T-cell (primary cell): Measurements from ENCODE around the gene LARP1. TPM values are rescaled to one million over a fixed set of nuclear protein-coding genes. Genes with fewer than 3 reads are reported as not detected.
"Not testable (repeated sequence)": the region's sequence is repeated elsewhere in the genome, so short reads cannot be mapped to it uniquely, and the experiment has no call there.

Source experiments
- ATAC-seq, 4 experiments: fragments of 200-7000 bp in 3 of 4; fragments of 150-1000 bp in 1 of 4; cut with Tn5 transposase; replicated peaks in 1 of 4; 1 replicate in 3 of 4; 2 replicates in 1 of 4; pipeline ENCODE4 v1.10.0; 2021; ENCODE audit warnings: moderate library complexity in 3 of 4, mild to moderate bottlenecking in 2 of 4, moderate number of reproducible peaks in 1 of 4
- CTCF ChIA-PET, 2 donors: fragments of 300-600 bp; sonication (Branson Sonifier 250); formaldehyde crosslinking; loops; one replicate each; lab custom pipeline; 2022; ENCODE audit warnings: antibody characterized with exemption in 2 of 2; lab: Charles Lee
- POLR2A ChIA-PET, 2 donors: fragments of 300-600 bp; sonication (Branson Sonifier 250); formaldehyde crosslinking; loops; one replicate each; lab custom pipeline; 2022; ENCODE audit warnings: antibody characterized with exemption in 2 of 2; lab: Charles Lee
- DNase-seq, 35 experiments: peaks; one replicate each; pipeline versions ENCODE4 v3.0.0 to v3.0.0-alpha.2; 2013 to 2023
- H3K27ac ChIP-seq: one replicate; pipeline ENCODE4 v1.5.1; 2013; ENCODE audit warnings: low read length
- H3K27me3 ChIP-seq, 2 experiments: replicated peaks in 1 of 2; 1 replicate in 1 of 2; 2 replicates in 1 of 2; pipeline versions ENCODE4 v1.6.1 to v1.7.0; 2013; ENCODE audit warnings: low read length in 1 of 2, mixed read lengths in 1 of 2; ENCODE audit not compliant: control insufficient read depth in 2 of 2, insufficient read depth in 2 of 2; ENCODE audit errors: extremely low read depth in 1 of 2
- H3K36me3 ChIP-seq, 2 donors: 1 replicate in 1 of 2; 2 replicates in 1 of 2; pipeline versions ENCODE4 v1.6.1 to v1.7.0; 2013; ENCODE audit warnings: low read length in 1 of 2; ENCODE audit not compliant: control insufficient read depth in 2 of 2, insufficient read depth in 1 of 2; ENCODE audit errors: extremely low read depth in 1 of 2
- H3K4me1 ChIP-seq, 2 experiments: 1 replicate in 1 of 2; 2 replicates in 1 of 2; pipeline versions ENCODE4 v1.6.1 to v1.7.0; 2013; ENCODE audit warnings: low read length in 2 of 2, mixed read lengths in 1 of 2; ENCODE audit not compliant: insufficient read depth in 2 of 2, control insufficient read depth in 1 of 2; ENCODE audit errors: extremely low read depth in 1 of 2
- H3K4me3 ChIP-seq, 2 donors: 1 replicate in 1 of 2; 2 replicates in 1 of 2; pipeline versions ENCODE4 v1.5.1 to v1.7.0; 2013; ENCODE audit warnings: mild to moderate bottlenecking in 2 of 2, low read length in 1 of 2, moderate library complexity in 1 of 2; ENCODE audit not compliant: control insufficient read depth in 1 of 2; ENCODE audit errors: extremely low read depth in 1 of 2
- H3K9me3 ChIP-seq: 2 replicates; pipeline ENCODE4 v1.7.0; 2013
- H3K27ac Mint-ChIP-seq, 2 donors: one replicate each; pipeline ENCODE4 v1.8.0; 2020 to 2021; ENCODE audit warnings: mild to moderate bottlenecking in 2 of 2, mixed read lengths in 2 of 2
- H3K27me3 Mint-ChIP-seq, 2 donors: one replicate each; pipeline ENCODE4 v1.8.0; 2021 to 2022; ENCODE audit warnings: mixed read lengths in 2 of 2
- H3K36me3 Mint-ChIP-seq: one replicate; pipeline ENCODE4 v1.8.0; 2021; ENCODE audit warnings: mixed read lengths
- H3K4me1 Mint-ChIP-seq, 3 donors: one replicate each; pipeline ENCODE4 v1.8.0; 2020 to 2022; ENCODE audit warnings: mixed read lengths in 3 of 3, mild to moderate bottlenecking in 1 of 3
- H3K4me3 Mint-ChIP-seq, 3 donors: one replicate each; pipeline ENCODE4 v1.8.0; 2020 to 2022; ENCODE audit warnings: mild to moderate bottlenecking in 3 of 3, mixed read lengths in 3 of 3, moderate library complexity in 3 of 3
- H3K9me3 Mint-ChIP-seq, 3 donors: one replicate each; pipeline ENCODE4 v1.8.0; 2020 to 2022; ENCODE audit warnings: mixed read lengths in 3 of 3
- WGBS: methylation state at CpG from one replicate; pipeline ENCODE4 v1.1.5; 2013; ENCODE audit warnings: missing lambda C conversion rate; ENCODE audit not compliant: insufficient coverage; 5-methylcytosine and 5-hydroxymethylcytosine counted together
- total RNA-seq, 35 experiments: library from RNA in 6 of 35; stranded (reverse) in 6 of 35; fragments of 120-200 nt in 1 of 35; gene quantifications; one replicate each; pipeline versions ENCODE4 v1.2.1 to v1.2.4 and lab custom pipeline; 2013 to 2026

LARP1 gene
- total RNA-seq, 5 donors from 2014 or later (not counting 1 experiment from before 2014, with no cell fraction given), result 137 to 201 (median 182) TPM

DNA sequence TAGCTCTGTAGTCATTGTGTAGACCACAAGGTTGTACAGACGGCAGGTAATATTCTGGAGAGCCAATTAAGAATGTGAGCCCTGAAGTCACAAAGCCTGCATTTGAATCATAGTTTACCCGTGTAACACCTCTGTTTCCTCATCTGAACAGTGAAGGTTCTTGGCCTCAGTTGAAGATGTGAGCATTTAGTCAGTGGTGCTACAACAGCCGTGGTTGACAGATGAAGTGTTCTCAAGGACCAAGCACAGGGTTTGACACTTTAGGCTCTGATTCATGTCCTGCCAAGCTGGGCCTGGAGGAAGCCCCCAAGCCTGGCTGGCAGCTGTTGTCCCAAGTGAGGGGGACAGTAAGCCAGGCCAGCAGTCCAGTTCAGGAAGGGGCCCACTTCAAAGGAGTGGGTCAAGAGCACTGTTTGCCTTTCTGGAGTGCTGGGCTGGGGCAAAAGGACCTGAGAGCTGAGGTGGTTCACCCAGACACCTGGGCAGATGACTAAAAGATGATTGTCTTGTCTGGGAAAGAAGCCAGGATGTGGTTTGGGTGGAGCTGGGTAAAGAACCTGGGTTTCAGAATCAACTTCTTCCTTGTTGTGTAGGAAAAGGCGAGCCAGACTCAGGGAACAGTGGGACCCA, 74.5 kb downstream of the LARP1 start:
- H3K4me3 Mint-ChIP-seq, result peak overlapping the region in 2 of 3 donors; percentile 31 to 68
- peaks cover 30 to 32% of the 10 kb centered on the region in 2 experiments for H3K4me1 ChIP-seq
- DNase-seq, result peak in 15 of 35 experiments; percentile 3 to 59 (median 11)
- no peaks in the 10 kb centered on the region for H3K9me3 ChIP-seq
- POLR2A ChIA-PET, result no interaction called here
- H3K4me1 Mint-ChIP-seq, result peaks cover 36 to 57% (median 49%) of the 10 kb centered on the region in 3 donors
- peak overlapping the region in 1 of 2 donors; percentile 48 for H3K4me3 ChIP-seq
- H3K36me3 Mint-ChIP-seq, result peaks cover 5% of the 10 kb centered on the region
- CTCF ChIA-PET, result interaction anchor here in 1 of 2 donors (0.6 kb wide), 1 partner anchor 101 kb away, joined by 3 read pairs; no protein-coding TSS in a partner anchor
- WGBS, result 33% methylated on average over 4 of the region's 4 CpGs
- no peaks in the 10 kb centered on the region for H3K36me3 ChIP-seq
- H3K27ac Mint-ChIP-seq, result peak overlapping the region; percentile 91 to 94
- no peaks in the 10 kb centered on the region for H3K27me3 Mint-ChIP-seq
- ATAC-seq, result peak; percentile 73 to 79 (median 79)
- peak overlapping the region; percentile 70 for H3K27ac ChIP-seq
- H3K9me3 Mint-ChIP-seq, result no peaks in the 10 kb centered on the region
- H3K27me3 ChIP-seq, result no peaks in the 10 kb centered on the region

DNA sequence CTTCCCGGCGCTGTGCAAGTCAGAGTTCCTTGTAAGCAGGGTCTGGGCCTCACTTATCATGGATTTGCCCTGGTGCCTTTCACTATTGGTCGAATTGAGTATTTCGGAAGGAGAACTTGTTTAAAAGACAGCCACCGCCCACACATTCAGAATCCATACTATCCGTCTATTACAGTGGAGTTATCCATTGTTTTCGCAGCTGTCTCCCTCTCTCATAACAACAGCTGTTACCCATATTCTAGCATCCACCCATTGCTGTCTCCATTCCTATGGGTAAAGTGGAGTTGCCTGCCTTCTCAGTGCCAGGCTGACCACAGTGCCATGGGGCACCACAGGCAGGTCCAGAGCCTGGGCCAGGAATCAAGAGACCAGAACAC, 75.0 kb downstream of the LARP1 start:
- H3K4me1 ChIP-seq, result peaks cover 30 to 32% of the 10 kb centered on the region in 2 experiments
- ChIA-PET CTCF (interaction anchor here in 1 of 2 donors (0.6 kb wide), 1 partner anchor 101 kb away, joined by 3 read pairs; no protein-coding TSS in a partner anchor), POLR2A (no interaction called here)
- H3K27me3 Mint-ChIP-seq, result no peaks in the 10 kb centered on the region
- peak overlapping the region in 2 of 3 donors; percentile 31 to 68 for H3K4me3 Mint-ChIP-seq
- peak overlapping the region; percentile 70 for H3K27ac ChIP-seq
- WGBS, result 38% methylated on average over 2 of the region's 7 CpGs
- no peaks in the 10 kb centered on the region for H3K9me3 Mint-ChIP-seq
- H3K9me3 ChIP-seq, result no peaks in the 10 kb centered on the region
- H3K36me3 ChIP-seq, result no peaks in the 10 kb centered on the region
- H3K36me3 Mint-ChIP-seq, result peaks cover 5% of the 10 kb centered on the region
- peak overlapping the region; percentile 91 to 94 for H3K27ac Mint-ChIP-seq
- no peaks in the 10 kb centered on the region for H3K27me3 ChIP-seq
- peak in 1 of 35 experiments; percentile 6 for DNase-seq
- peak overlapping the region in 1 of 2 donors; percentile 48 for H3K4me3 ChIP-seq
- H3K4me1 Mint-ChIP-seq, result peaks cover 37 to 59% (median 52%) of the 10 kb centered on the region in 3 donors
- ATAC-seq, result no peak

GRCh38 chr5:154830596-154830995, 75.4 kb downstream of the LARP1 start:
- Mint-ChIP-seq H3K4me1 (peaks cover 37 to 57% (median 51%) of the 10 kb centered on the region in 3 donors), H3K36me3 (peaks cover 4% of the 10 kb centered on the region), H3K9me3 (no peaks in the 10 kb centered on the region), H3K27ac (peak overlapping the region; percentile 91 to 94), H3K4me3 (peak overlapping the region in 1 of 3 donors; percentile 68), H3K27me3 (no peaks in the 10 kb centered on the region)
- Histone ChIP-seq H3K4me3 (no peak overlapping the region), H3K27ac (peak overlapping the region; percentile 1), H3K27me3 (no peaks in the 10 kb centered on the region), H3K9me3 (no peaks in the 10 kb centered on the region), H3K36me3 (no peaks in the 10 kb centered on the region), H3K4me1 (peaks cover 30 to 32% of the 10 kb centered on the region in 2 experiments)
- ATAC-seq, result no peak
- ChIA-PET POLR2A (no interaction called here), CTCF (no interaction called here)
- WGBS, result no CpG with 5 or more reads among the region's 4 CpGs
- no peak for DNase-seq

GRCh38 chr5:154831451-154831850, 76.3 kb downstream of the LARP1 start:
- CTCF ChIA-PET, result no interaction called here
- no peak for DNase-seq
- Mint-ChIP-seq H3K27me3 (no peaks in the 10 kb centered on the region), H3K36me3 (no peaks in the 10 kb centered on the region), H3K4me1 (peaks cover 35 to 50% (median 47%) of the 10 kb centered on the region in 3 donors), H3K4me3 (no peak overlapping the region), H3K9me3 (no peaks in the 10 kb centered on the region), H3K27ac (peak overlapping the region; percentile 91 to 94)
- Histone ChIP-seq H3K4me3 (no peak overlapping the region), H3K27ac (no peak overlapping the region), H3K9me3 (no peaks in the 10 kb centered on the region), H3K27me3 (no peaks in the 10 kb centered on the region), H3K36me3 (no peaks in the 10 kb centered on the region), H3K4me1 (peaks cover 30 to 32% of the 10 kb centered on the region in 2 experiments)
- no peak for ATAC-seq
- POLR2A ChIA-PET, result no interaction called here
- 100% methylated on average over 2 of the region's 7 CpGs for WGBS

DNA sequence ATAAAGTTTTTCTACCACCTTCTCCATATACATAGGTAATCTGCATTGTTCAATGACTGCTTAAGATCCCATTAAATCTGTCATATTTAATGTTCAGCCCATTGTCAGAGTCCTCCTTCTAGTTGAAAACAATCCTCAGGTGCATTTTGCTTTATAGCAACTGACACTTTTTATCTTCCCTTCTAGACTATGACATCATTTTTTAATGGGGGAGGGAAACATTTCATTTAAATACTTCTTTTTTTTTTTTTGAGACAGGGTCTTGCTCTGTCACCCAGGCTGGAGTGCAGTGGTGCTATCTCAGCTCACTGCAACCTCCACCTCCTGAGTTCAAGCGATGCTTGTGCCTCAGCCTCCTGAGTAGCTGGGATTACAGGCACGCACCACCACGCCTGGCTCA, 77.6 kb downstream of the LARP1 start:
- WGBS, result 100% methylated on average over 3 of the region's 3 CpGs
- H3K4me1 ChIP-seq, result peaks cover 26 to 31% of the 10 kb centered on the region in 2 experiments
- H3K27ac ChIP-seq, H3K36me3 Mint-ChIP-seq, H3K36me3 ChIP-seq, H3K4me3 Mint-ChIP-seq, DNase-seq, H3K9me3 Mint-ChIP-seq, H3K4me3 ChIP-seq, H3K27me3 Mint-ChIP-seq, CTCF ChIA-PET, ATAC-seq, H3K27me3 ChIP-seq, H3K9me3 ChIP-seq, POLR2A ChIA-PET: not testable (repeated sequence)
- Mint-ChIP-seq H3K4me1 (peaks cover 34 to 45% (median 38%) of the 10 kb centered on the region in 3 donors), H3K27ac (peak overlapping the region in 1 of 2 donors; percentile 24)

DNA sequence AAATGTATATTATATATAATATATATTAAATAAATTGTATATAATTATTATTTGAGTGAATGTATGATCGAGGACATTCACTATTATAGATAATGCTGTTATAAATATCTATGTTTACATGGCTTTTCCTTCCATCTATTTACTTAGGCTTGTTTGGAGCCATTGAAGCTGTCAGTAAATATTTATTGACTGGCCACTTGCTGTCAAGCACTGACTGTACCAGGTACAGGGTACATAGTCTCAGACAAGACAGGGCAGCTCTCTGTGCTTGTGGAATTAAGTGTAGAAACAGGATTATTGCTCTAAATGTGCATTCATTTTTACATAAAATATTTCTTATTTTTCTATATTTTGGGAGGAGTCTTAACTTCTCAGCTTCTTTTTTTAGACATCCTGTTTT, 78.9 kb downstream of the LARP1 start:
- ChIA-PET POLR2A (no interaction called here), CTCF (no interaction called here)
- H3K27ac Mint-ChIP-seq, result no peak overlapping the region
- no peaks in the 10 kb centered on the region for H3K9me3 ChIP-seq
- no peaks in the 10 kb centered on the region for H3K27me3 Mint-ChIP-seq
- no peaks in the 10 kb centered on the region for H3K9me3 Mint-ChIP-seq
- H3K4me1 Mint-ChIP-seq, result peaks cover 23 to 33% (median 27%) of the 10 kb centered on the region in 3 donors
- DNase-seq, result no peak
- no peak overlapping the region for H3K4me3 Mint-ChIP-seq
- H3K27me3 ChIP-seq, result no peaks in the 10 kb centered on the region
- H3K36me3 ChIP-seq, result no peaks in the 10 kb centered on the region
- no peaks in the 10 kb centered on the region for H3K36me3 Mint-ChIP-seq
- peaks cover 19 to 21% of the 10 kb centered on the region in 2 experiments for H3K4me1 ChIP-seq
- no peak overlapping the region for H3K4me3 ChIP-seq
- no peak overlapping the region for H3K27ac ChIP-seq
- ATAC-seq, result no peak
- no CpG with 5 or more reads among the region's 1 CpG for WGBS
